SU-DHL-6 (cell line): ENCODE data around the gene FBLN5.

Experiments
- H2AFZ ChIP-seq: fragments of 200-600 bp; sonication (generic); 2 replicates; pipeline ENCODE4 v1.6.1; 2014; ENCODE audit warnings: low read depth, mild to moderate bottlenecking, moderate library complexity, mixed read lengths, antibody characterized with exemption, low read length; ENCODE audit not compliant: severe bottlenecking
- H3F3A ChIP-seq: fragments of 200-600 bp; shearing (Covaris generic); 2 replicates; pipeline ENCODE4 v1.6.0; 2016; ENCODE audit warnings: antibody characterized with exemption, mild to moderate bottlenecking; ENCODE audit not compliant: insufficient read depth
- H3K27ac ChIP-seq: fragments of 200-600 bp; sonication (generic); 2 replicates; pipeline ENCODE4 v1.5.1; 2016; ENCODE audit warnings: low read depth, mild to moderate bottlenecking, low read length, moderate library complexity, mixed read lengths
- H3K27me3 ChIP-seq: fragments of 200-600 bp; sonication (generic), shearing (Covaris generic); 2 replicates; pipeline ENCODE4 v1.6.0; 2014; ENCODE audit warnings: mild to moderate bottlenecking, low read length
- H3K36me3 ChIP-seq: fragments of 200-600 bp; sonication (generic); 2 replicates; pipeline ENCODE4 v1.6.1; 2014; ENCODE audit warnings: mild to moderate bottlenecking, low read length, mixed read lengths
- H3K4me2 ChIP-seq: fragments of 300-600, 200-600 bp; shearing (Covaris generic), sonication (generic); 2 replicates; pipeline ENCODE4 v1.6.0; 2014; ENCODE audit warnings: low read length, low read depth, mild to moderate bottlenecking; ENCODE audit not compliant: poor library complexity, severe bottlenecking
- H3K4me3 ChIP-seq: fragments of 200-600 bp; sonication (generic); 2 replicates; pipeline ENCODE4 v1.5.1; 2014; ENCODE audit warnings: antibody characterized with exemption, low read length, mild to moderate bottlenecking, mixed read lengths; ENCODE audit not compliant: insufficient read depth, poor library complexity, severe bottlenecking
- H3K79me2 ChIP-seq: fragments of 200-600 bp; sonication (generic); 2 replicates; pipeline ENCODE4 v1.6.1; 2014; ENCODE audit warnings: mild to moderate bottlenecking, low read length, moderate library complexity; ENCODE audit not compliant: insufficient read depth
- H3K9ac ChIP-seq: fragments of 200-600 bp; sonication (generic); 2 replicates; pipeline ENCODE4 v1.7.0; 2014; ENCODE audit warnings: mild to moderate bottlenecking, low read length
- H3K9me2 ChIP-seq: fragments of 200-600 bp; sonication (generic); replicated peaks from 2 replicates; pipeline ENCODE4 v1.6.1; 2014; ENCODE audit warnings: low read length; ENCODE audit not compliant: insufficient read depth
- H3K9me3 ChIP-seq: fragments of 200-600 bp; sonication (generic); 2 replicates; pipeline ENCODE4 v1.6.1; 2014; ENCODE audit warnings: low read length, mixed read lengths; ENCODE audit not compliant: insufficient read depth
- H4K20me1 ChIP-seq: fragments of 200-600 bp; sonication (generic); 2 replicates; pipeline ENCODE4 v1.6.1; 2014; ENCODE audit warnings: low read depth, mild to moderate bottlenecking, antibody characterized with exemption, low read length, moderate library complexity, mixed read lengths
- CTCF ChIP-seq: fragments of 200-600 bp; sonication (generic); IDR thresholded peaks from one replicate; pipeline ENCODE4 v1.5.1; 2017; ENCODE audit warnings: antibody characterized with exemption, mild to moderate bottlenecking, low read length, moderate library complexity; ENCODE audit not compliant: insufficient read depth, poor library complexity, severe bottlenecking
- EZH2phosphoT487 ChIP-seq: fragments of 200-600 bp; sonication (generic), shearing (Covaris generic); conservative IDR thresholded peaks from 2 replicates; pipeline ENCODE4 v1.6.1; 2018; ENCODE audit warnings: mild to moderate bottlenecking, antibody characterized with exemption, low read length, moderate library complexity, mixed read lengths

Gene FBLN5

GRCh38 chr14:91890291-91890749, 57.2 kb downstream of the FBLN5 start:
- no peaks in the 10 kb centered on the region for H3K36me3 ChIP-seq
- no peak overlapping the region for H3K27ac ChIP-seq
- TF ChIP-seq EZH2phosphoT487, result no peak
- no peak for TF ChIP-seq CTCF
- no peak overlapping the region for H3K4me3 ChIP-seq
- no peaks in the 10 kb centered on the region for H3K9me3 ChIP-seq
- H2AFZ ChIP-seq, result no peak overlapping the region
- no peaks in the 10 kb centered on the region for H4K20me1 ChIP-seq
- no peaks in the 10 kb centered on the region for H3K79me2 ChIP-seq
- no peak overlapping the region for H3K9ac ChIP-seq
- no peaks in the 10 kb centered on the region for H3K9me2 ChIP-seq
- no peak overlapping the region for H3K4me2 ChIP-seq
- no peaks in the 10 kb centered on the region for H3F3A ChIP-seq
- H3K27me3 ChIP-seq, result no peaks in the 10 kb centered on the region

GRCh38 chr14:91889477-91890211, 57.9 kb downstream of the FBLN5 start:
- no peaks in the 10 kb centered on the region for H3K9me2 ChIP-seq
- no peaks in the 10 kb centered on the region for H3K9me3 ChIP-seq
- no peak overlapping the region for H3K4me3 ChIP-seq
- TF ChIP-seq CTCF (no peak), EZH2phosphoT487 (no peak)
- H4K20me1 ChIP-seq, result no peaks in the 10 kb centered on the region
- H3K27me3 ChIP-seq, result no peaks in the 10 kb centered on the region
- H3K36me3 ChIP-seq, result no peaks in the 10 kb centered on the region
- no peak overlapping the region for H3K4me2 ChIP-seq
- H3K9ac ChIP-seq, result no peak overlapping the region
- H3K79me2 ChIP-seq, result no peaks in the 10 kb centered on the region
- H3K27ac ChIP-seq, result no peak overlapping the region
- H3F3A ChIP-seq, result no peaks in the 10 kb centered on the region
- H2AFZ ChIP-seq, result no peak overlapping the region

GRCh38 chr14:91888641-91889476, 58.6 kb downstream of the FBLN5 start:
- Histone ChIP-seq H2AFZ (no peak overlapping the region), H4K20me1 (no peaks in the 10 kb centered on the region), H3K4me3 (no peak overlapping the region), H3K9me3 (no peaks in the 10 kb centered on the region), H3K9ac (no peak overlapping the region), H3K4me2 (no peak overlapping the region), H3F3A (no peaks in the 10 kb centered on the region), H3K9me2 (no peaks in the 10 kb centered on the region), H3K36me3 (no peaks in the 10 kb centered on the region), H3K27ac (no peak overlapping the region), H3K79me2 (no peaks in the 10 kb centered on the region), H3K27me3 (no peaks in the 10 kb centered on the region)
- TF ChIP-seq EZH2phosphoT487, result no peak
- no peak for TF ChIP-seq CTCF
